ENCODE measurements around the gene PPARD.

DNA sequence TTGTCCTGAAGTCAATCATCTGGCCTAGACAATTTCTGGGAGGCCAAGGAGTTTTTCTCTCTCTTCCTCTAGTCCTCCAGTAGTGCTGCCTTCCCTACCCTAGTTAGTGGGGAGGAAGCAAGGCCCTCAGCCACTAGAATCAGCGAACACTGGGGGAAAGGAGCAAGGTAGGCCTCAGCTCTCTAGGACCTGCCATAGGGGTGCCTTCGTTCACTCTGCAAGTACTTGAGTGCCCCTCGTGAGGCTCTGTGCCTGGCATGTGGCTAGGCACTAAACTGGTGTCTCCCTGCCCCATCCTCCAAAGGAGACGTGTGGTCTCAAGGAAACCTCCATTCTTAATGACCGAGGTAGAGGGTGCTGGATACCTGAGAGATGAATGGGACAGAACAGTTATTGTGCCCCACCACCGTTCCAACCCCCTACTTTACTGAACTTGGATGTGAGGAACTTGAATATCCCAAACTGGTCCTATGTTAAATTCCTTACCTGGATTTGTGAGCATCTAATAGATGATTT is 43.7 kb upstream of the PPARD start:
- TF ChIP-seq ZKSCAN8 (CRISPR knock-in tag; IDR thresholded peaks at IDR 0.05; ENCODE audit: borderline replicate concordance), result no peak
- TF ChIP-seq PAWR (CRISPR knock-in tag; IDR thresholded peaks at IDR 0.05; ENCODE audit: borderline replicate concordance), result no peak
- TF ChIP-seq, protein P1, sequence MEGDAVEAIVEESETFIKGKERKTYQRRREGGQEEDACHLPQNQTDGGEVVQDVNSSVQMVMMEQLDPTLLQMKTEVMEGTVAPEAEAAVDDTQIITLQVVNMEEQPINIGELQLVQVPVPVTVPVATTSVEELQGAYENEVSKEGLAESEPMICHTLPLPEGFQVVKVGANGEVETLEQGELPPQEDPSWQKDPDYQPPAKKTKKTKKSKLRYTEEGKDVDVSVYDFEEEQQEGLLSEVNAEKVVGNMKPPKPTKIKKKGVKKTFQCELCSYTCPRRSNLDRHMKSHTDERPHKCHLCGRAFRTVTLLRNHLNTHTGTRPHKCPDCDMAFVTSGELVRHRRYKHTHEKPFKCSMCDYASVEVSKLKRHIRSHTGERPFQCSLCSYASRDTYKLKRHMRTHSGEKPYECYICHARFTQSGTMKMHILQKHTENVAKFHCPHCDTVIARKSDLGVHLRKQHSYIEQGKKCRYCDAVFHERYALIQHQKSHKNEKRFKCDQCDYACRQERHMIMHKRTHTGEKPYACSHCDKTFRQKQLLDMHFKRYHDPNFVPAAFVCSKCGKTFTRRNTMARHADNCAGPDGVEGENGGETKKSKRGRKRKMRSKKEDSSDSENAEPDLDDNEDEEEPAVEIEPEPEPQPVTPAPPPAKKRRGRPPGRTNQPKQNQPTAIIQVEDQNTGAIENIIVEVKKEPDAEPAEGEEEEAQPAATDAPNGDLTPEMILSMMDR (CRISPR knock-in tag; IDR thresholded peaks at IDR 0.05), result no peak
- TF ChIP-seq POLR2AphosphoS5 (IDR thresholded peaks at IDR 0.05; ENCODE audit: low read depth, low read length), result no peak
- TF ChIP-seq, protein P2, sequence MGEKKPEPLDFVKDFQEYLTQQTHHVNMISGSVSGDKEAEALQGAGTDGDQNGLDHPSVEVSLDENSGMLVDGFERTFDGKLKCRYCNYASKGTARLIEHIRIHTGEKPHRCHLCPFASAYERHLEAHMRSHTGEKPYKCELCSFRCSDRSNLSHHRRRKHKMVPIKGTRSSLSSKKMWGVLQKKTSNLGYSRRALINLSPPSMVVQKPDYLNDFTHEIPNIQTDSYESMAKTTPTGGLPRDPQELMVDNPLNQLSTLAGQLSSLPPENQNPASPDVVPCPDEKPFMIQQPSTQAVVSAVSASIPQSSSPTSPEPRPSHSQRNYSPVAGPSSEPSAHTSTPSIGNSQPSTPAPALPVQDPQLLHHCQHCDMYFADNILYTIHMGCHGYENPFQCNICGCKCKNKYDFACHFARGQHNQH (CRISPR knock-in tag; IDR thresholded peaks at IDR 0.05), result no peak

All from HepG2 (cell line).